Ovary (tissue), 9 donors: ENCODE measurements around the gene CRIM1. TPM values are rescaled to one million over a fixed set of nuclear protein-coding genes. Genes with fewer than 3 reads are reported as not detected.

ENCODE experiments used
- DNase-seq, 5 donors: peaks; one replicate each; pipeline ENCODE4 v3.0.0-alpha.2; 2019 to 2020
- H3K27ac ChIP-seq, 2 donors: fragments of 200-600 bp; one replicate each; pipeline versions ENCODE4 v1.5.1 to v1.8.0; 2019 to 2022
- H3K27me3 ChIP-seq: fragments of 200-600 bp; one replicate; pipeline ENCODE4 v1.8.0; 2022
- H3K36me3 ChIP-seq: fragments of 200-600 bp; sonication (generic); one replicate; pipeline ENCODE4 v1.5.1; 2019
- H3K4me1 ChIP-seq: one replicate; pipeline ENCODE4 v1.8.1; 2013; ENCODE audit warnings: mild to moderate bottlenecking, moderate library complexity; ENCODE audit not compliant: insufficient read depth
- H3K4me3 ChIP-seq: fragments of 200-600 bp; sonication (generic); one replicate; pipeline ENCODE4 v1.5.1; 2017
- H3K9me3 ChIP-seq, 2 donors: fragments of 200-600 bp in 1 of 2; sonication (generic) in 1 of 2; one replicate each; pipeline versions ENCODE4 v1.5.1 to v1.8.1; 2013 to 2019; ENCODE audit warnings: mild to moderate bottlenecking in 1 of 2, moderate library complexity in 1 of 2
- CTCF ChIP-seq, 3 donors: fragments of 450-650 bp in 2 of 3; fragments of 200-600 bp in 1 of 3; IDR thresholded peaks; one replicate each; pipeline versions ENCODE4 v1.5.1 to v1.8.0; 2016 to 2022; ENCODE audit warnings: antibody characterized with exemption in 3 of 3, mild to moderate bottlenecking in 1 of 3
- EP300 ChIP-seq: sonication (generic); formaldehyde crosslinking; IDR thresholded peaks from one replicate; pipeline ENCODE4 v1.6.1; 2017; ENCODE audit warnings: antibody characterized with exemption
- POLR2A ChIP-seq: fragments of 450-650 bp; IDR thresholded peaks from one replicate; pipeline ENCODE4 v1.6.1; 2017; ENCODE audit warnings: antibody characterized with exemption, mild to moderate bottlenecking, moderate library complexity
- WGBS, 3 donors: extraction: QIAGEN DNeasy Blood & Tissue Kit in 1 of 3; methylation state at CpG; one replicate each; pipeline versions ENCODE4 v1.1.5 to v1.1.7; 2013 to 2017; 5-methylcytosine and 5-hydroxymethylcytosine counted together
- intact Hi-C, 4 donors: fragments of 100-400 bp; cut with DNase I; formaldehyde crosslinking; loops; one replicate each; pipeline versions ENCODE4 v1.11.0 to v1.15.1; 2022 to 2023
- polyA plus RNA-seq, 2 donors: library from polyadenylated mRNA; stranded (reverse); fragments of 200-250 nt in 1 of 2; fragments of 350-450 nt in 1 of 2; fragmentation: Illumina TruSeq in 1 of 2; extraction: RNeasy Lipid Tissue Mini Kit (QIAGEN cat#74804) in 1 of 2; gene quantifications; one replicate each; pipeline ENCODE4 v1.2.3, GENCODE V29; 2013 to 2014
- total RNA-seq, 7 donors: library from RNA; depleted of rRNA in 2 of 7; stranded (reverse); fragments of >200 nt in 2 of 7; fragmentation: NEBNext Ultra II Directional in 3 of 7; extraction: Animal tissue kit (Norgen Biotek cat#: 25700) in 3 of 7; gene quantifications; one replicate each; pipeline versions ENCODE4 v1.1.0 to v1.2.4, GENCODE V29; 2016 to 2023
- donor health status: DM: no; HTN: no; CAD: no; lungs with moderate emphysema.
- donor health status: DM: no; HTN: no; CAD: no.
- donor health status: Bipolar disorder and iron deficiency.
- donor health status: DM: yes; HTN: yes; CAD: no.
- donor health status: DM: no; HTN: no; CAD: no.
- donor health status: DM: yes; HTN: yes; CAD: no.

Gene CRIM1
- total and polyA plus RNA-seq, 9 donors = 38.4 to 134 (median 65.0) TPM

- TF ChIP-seq POLR2A = no peak
- TF ChIP-seq CTCF (IDR thresholded peaks at IDR 0.05) = no peak
- TF ChIP-seq EP300 = no peak
- Histone ChIP-seq H3K27me3 (no peaks in the 10 kb centered on the region), H3K4me3 (no peak overlapping the region), H3K9me3 (no peaks in the 10 kb centered on the region), H3K36me3 (no peaks in the 10 kb centered on the region), H3K27ac (no peak overlapping the region), H3K4me1 (peaks cover 5% of the 10 kb centered on the region)
- 81 to 87% (median 84%) methylated on average over 2 of the region's 2 CpGs for WGBS, 3 donors
- intact Hi-C loops = no loop called here
- DNase-seq = no peak
Observed at GRCh38 chr2:36387258-36387916, 31.8 kb downstream of the CRIM1 start.

- Histone ChIP-seq H3K27ac (no peak overlapping the region), H3K36me3 (no peaks in the 10 kb centered on the region), H3K4me3 (no peak overlapping the region), H3K4me1 (peaks cover 5% of the 10 kb centered on the region), H3K9me3 (no peaks in the 10 kb centered on the region), H3K27me3 (no peaks in the 10 kb centered on the region)
- intact Hi-C loops = no loop called here
- DNase-seq = no peak
- no peak for TF ChIP-seq POLR2A
- no peak for TF ChIP-seq EP300
- TF ChIP-seq CTCF (IDR thresholded peaks at IDR 0.05) = no peak
- 57 to 81% (median 71%) methylated on average over 3 of the region's 3 CpGs for WGBS, 3 donors
Observed at GRCh38 chr2:36388472-36388871, 32.9 kb downstream of the CRIM1 start.

GRCh38 chr2:36389091-36389564 is 33.5 kb downstream of the CRIM1 start:
- Histone ChIP-seq H3K36me3 (no peaks in the 10 kb centered on the region), H3K9me3 (no peaks in the 10 kb centered on the region), H3K4me3 (no peak overlapping the region), H3K27me3 (no peaks in the 10 kb centered on the region), H3K4me1 (peaks cover 4% of the 10 kb centered on the region), H3K27ac (no peak overlapping the region)
- TF ChIP-seq EP300 (no peak), POLR2A (no peak), CTCF (IDR thresholded peaks at IDR 0.05) (no peak)
- intact Hi-C loops = no loop called here
- DNase-seq = no peak
- 6 to 13% (median 8%) methylated on average over 5 of the region's 5 CpGs for WGBS, 3 donors

GRCh38 chr2:36389577-36389976 is 34.0 kb downstream of the CRIM1 start:
- H3K4me1 ChIP-seq = peaks cover 3% of the 10 kb centered on the region
- no peak overlapping the region for H3K4me3 ChIP-seq
- 82 to 88% (median 87%) methylated on average over 3 of the region's 3 CpGs for WGBS, 3 donors
- intact Hi-C loops = no loop called here
- no peaks in the 10 kb centered on the region for H3K9me3 ChIP-seq
- H3K27me3 ChIP-seq = no peaks in the 10 kb centered on the region
- no peak for DNase-seq
- no peak overlapping the region for H3K27ac ChIP-seq
- H3K36me3 ChIP-seq = no peaks in the 10 kb centered on the region
- TF ChIP-seq EP300 = no peak
- no peak for TF ChIP-seq POLR2A
- no peak for TF ChIP-seq CTCF (IDR thresholded peaks at IDR 0.05)
